ENCODE results near the gene LIN7C. TPM values are rescaled to one million over a fixed set of nuclear protein-coding genes. Genes with fewer than 3 reads are reported as not detected.
A peak's percentile ranks its signal among the peaks of the same experiment; 100 is the strongest.

The LIN7C gene
- total and polyA plus RNA-seq, 9 of the 15 experiments (the other 6 are each of a cell fraction or from before 2014, with no cell fraction given), result 10.8 to 52.7 (median 21.5) TPM

GRCh38 chr11:27458182-27458581, 48.4 kb downstream of the LIN7C start:
- POLR2A ChIA-PET, result interaction anchor here (0.8 kb wide), 1 partner anchor 37 kb away, joined by 3 read pairs; no protein-coding TSS in a partner anchor
- BruUV-seq (replicated peaks), result no TSS peak
- FAIRE-seq, result no peak
- Histone ChIP-seq H3K36me3 (ENCODE audit: control insufficient read depth, insufficient read depth, low read length) (no peaks in the 10 kb centered on the region), H3K4me2 (ENCODE audit: insufficient read depth, low read length) (no peak overlapping the region), H4K20me1 (replicated peaks; ENCODE audit: control insufficient read depth, insufficient read depth, low read length) (no peaks in the 10 kb centered on the region), H3K9me3 (replicated peaks; ENCODE audit: control insufficient read depth, insufficient read depth, low read depth, low read length) (no peaks in the 10 kb centered on the region), H3K79me2 (ENCODE audit: control insufficient read depth, insufficient read depth, low read length) (peaks cover 5% of the 10 kb centered on the region; the same call in 1 of the 3 replicates), H2AFZ (ENCODE audit: low read depth, low read length) (no peak overlapping the region), H3K4me3 (no peak overlapping the region), H3K9me1 (ENCODE audit: control insufficient read depth, insufficient read depth, low read length) (no peaks in the 10 kb centered on the region), H3K27me3 (ENCODE audit: control insufficient read depth in 2 of 2, insufficient read depth in 2 of 2, low read length in 2 of 2) (no peaks in the 10 kb centered on the region), H3K4me1 (replicated peaks in 1 of 2; ENCODE audit: control insufficient read depth in 2 of 2, insufficient read depth in 2 of 2, low read length in 2 of 2) (peaks cover 0 to 8% of the 10 kb centered on the region in 2 experiments; a peak in 2 of 5 replicates), H3K9ac (ENCODE audit: insufficient read depth in 1 of 2, low read depth in 2 of 2, low read length in 2 of 2) (no peak overlapping the region), H3K27ac (ENCODE audit: extremely low read depth, low read depth, low read length) (no peak overlapping the region)
- intact Hi-C loops (cut with micrococcal nuclease) (no loop called here), in situ Hi-C loops (cut with MboI) (no loop called here)
- CTCF ChIA-PET (ENCODE audit: low intra/inter-chr PET ratio), result no interaction called here
- WGBS (ENCODE audit: insufficient coverage, low coverage, missing lambda C conversion rate), result 88% methylated on average over 2 of the region's 2 CpGs
- TF ChIP-seq CTBP1 (IDR thresholded peaks at IDR 0.05; ENCODE audit: borderline replicate concordance) (no peak), CEBPB (tag; IDR thresholded peaks at IDR 0.05) (peak; percentile 55), TOE1 (IDR thresholded peaks at IDR 0.05; ENCODE audit: borderline replicate concordance) (0 out of 2 replicates have a peak, but pooled peaks have one; percentile 32), TOE1 (CRISPR knock-in tag; IDR thresholded peaks at IDR 0.05; ENCODE audit: borderline replicate concordance, low read depth) (no peak), TEAD4 (IDR thresholded peaks at IDR 0.05; ENCODE audit: low read length) (no peak), TEAD4 (CRISPR knock-in tag; IDR thresholded peaks at IDR 0.05; ENCODE audit: borderline replicate concordance) (no peak), RAD51 (IDR thresholded peaks at IDR 0.05; ENCODE audit: borderline replicate concordance, low read depth) (peak; percentile 24; the same call in 1 of the 2 replicates), ZFP30 (CRISPR knock-in tag; IDR thresholded peaks at IDR 0.05; ENCODE audit: borderline replicate concordance) (no peak), TFE3 (CRISPR knock-in tag; IDR thresholded peaks at IDR 0.05) (peak; percentile 90)
- no peak for ATAC-seq
- no peak for DNase-seq (ENCODE audit: extremely low read depth in 1 of 4, low spot score in 3 of 4)
